Spinal cord (tissue), 10 donors: ENCODE data around the gene IGFBP6. TPM values are rescaled to one million over a fixed set of nuclear protein-coding genes. Genes with fewer than 3 reads are reported as not detected.

Source experiments
- DNase-seq, 6 donors: peaks; one replicate each; pipeline versions ENCODE4 v3.0.0 to v3.0.0-alpha.2; 2013 to 2015; ENCODE audit warnings: low spot score in 6 of 6, low read depth in 4 of 6
- H3K27ac ChIP-seq: one replicate; pipeline ENCODE4 v1.5.1; 2013; ENCODE audit warnings: low read depth, low read length, control low read depth
- H3K27me3 ChIP-seq: one replicate; pipeline ENCODE4 v1.6.1; 2013; ENCODE audit warnings: low read length; ENCODE audit not compliant: control insufficient read depth, insufficient read depth
- H3K36me3 ChIP-seq: one replicate; pipeline ENCODE4 v1.6.1; 2013; ENCODE audit warnings: low read length; ENCODE audit not compliant: control insufficient read depth, insufficient read depth
- H3K4me1 ChIP-seq: one replicate; pipeline ENCODE4 v1.6.1; 2013; ENCODE audit warnings: low read length; ENCODE audit not compliant: control insufficient read depth, insufficient read depth
- H3K4me3 ChIP-seq: one replicate; pipeline ENCODE4 v1.5.1; 2013; ENCODE audit warnings: low read depth, low read length, control low read depth
- H3K9me3 ChIP-seq: one replicate; pipeline ENCODE4 v1.6.1; 2013; ENCODE audit warnings: low read length; ENCODE audit not compliant: control insufficient read depth, insufficient read depth
- WGBS: methylation state at CpG from one replicate; pipeline ENCODE4 v1.1.5; 2013; ENCODE audit warnings: missing lambda C conversion rate; ENCODE audit not compliant: insufficient coverage; 5-methylcytosine and 5-hydroxymethylcytosine counted together
- polyA plus RNA-seq, 2 donors: library from polyadenylated mRNA; unstranded; fragments of 120-200 nt; gene quantifications; one replicate each; pipeline ENCODE4 v1.2.1, GENCODE V29; 2013; ENCODE audit not compliant: insufficient read length in 2 of 2
- total RNA-seq, 2 donors: library from RNA; depleted of rRNA in 1 of 2; stranded (reverse); fragments of 120-200 nt in 1 of 2; fragments of >200 nt in 1 of 2; gene quantifications; one replicate each; pipeline versions ENCODE4 v1.2.3 to v1.2.4, GENCODE V29; 2013 to 2014
- donor health status: healthy.

IGFBP6 gene
- total and polyA plus RNA-seq, 4 donors = 33.5 to 149 (median 85.8) TPM

DNA sequence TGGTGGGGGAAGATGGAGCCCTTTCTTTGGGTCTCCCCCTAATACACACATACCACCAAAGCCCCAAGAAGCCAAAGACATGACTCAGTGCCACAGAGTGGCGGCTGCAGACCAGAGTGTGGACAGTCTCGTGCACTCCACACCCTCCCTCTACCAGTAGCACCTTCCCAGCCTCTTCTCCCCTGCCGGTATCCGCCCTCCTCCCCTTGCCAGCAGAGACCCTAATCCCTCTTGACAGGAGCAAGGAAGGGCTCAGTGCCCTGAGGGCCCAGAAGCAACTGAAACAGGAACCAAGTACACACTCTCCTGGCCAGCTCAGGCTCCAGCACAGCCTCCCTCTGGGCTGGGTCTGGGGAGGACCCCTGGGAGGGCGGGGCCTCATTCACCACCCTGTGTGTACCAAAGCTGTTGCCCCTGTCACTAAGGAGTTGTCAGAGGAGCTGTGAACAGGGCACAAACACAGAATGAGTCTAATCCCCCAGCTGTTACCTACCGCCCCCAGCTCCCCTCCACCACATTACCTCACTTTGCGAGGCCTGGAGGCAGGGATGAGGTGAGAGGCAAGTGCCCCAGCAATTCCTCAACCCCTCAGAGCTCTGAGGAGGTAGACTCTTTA lies 26.5 kb upstream of the IGFBP6 start:
- peaks cover 92% of the 10 kb centered on the region for H3K36me3 ChIP-seq
- no peaks in the 10 kb centered on the region for H3K9me3 ChIP-seq
- peak overlapping the region; percentile 80 for H3K27ac ChIP-seq
- H3K27me3 ChIP-seq = no peaks in the 10 kb centered on the region
- no peak for DNase-seq
- H3K4me3 ChIP-seq = no peak overlapping the region
- WGBS = 82% methylated on average over 5 of the region's 7 CpGs
- peaks cover 47% of the 10 kb centered on the region for H3K4me1 ChIP-seq

DNA sequence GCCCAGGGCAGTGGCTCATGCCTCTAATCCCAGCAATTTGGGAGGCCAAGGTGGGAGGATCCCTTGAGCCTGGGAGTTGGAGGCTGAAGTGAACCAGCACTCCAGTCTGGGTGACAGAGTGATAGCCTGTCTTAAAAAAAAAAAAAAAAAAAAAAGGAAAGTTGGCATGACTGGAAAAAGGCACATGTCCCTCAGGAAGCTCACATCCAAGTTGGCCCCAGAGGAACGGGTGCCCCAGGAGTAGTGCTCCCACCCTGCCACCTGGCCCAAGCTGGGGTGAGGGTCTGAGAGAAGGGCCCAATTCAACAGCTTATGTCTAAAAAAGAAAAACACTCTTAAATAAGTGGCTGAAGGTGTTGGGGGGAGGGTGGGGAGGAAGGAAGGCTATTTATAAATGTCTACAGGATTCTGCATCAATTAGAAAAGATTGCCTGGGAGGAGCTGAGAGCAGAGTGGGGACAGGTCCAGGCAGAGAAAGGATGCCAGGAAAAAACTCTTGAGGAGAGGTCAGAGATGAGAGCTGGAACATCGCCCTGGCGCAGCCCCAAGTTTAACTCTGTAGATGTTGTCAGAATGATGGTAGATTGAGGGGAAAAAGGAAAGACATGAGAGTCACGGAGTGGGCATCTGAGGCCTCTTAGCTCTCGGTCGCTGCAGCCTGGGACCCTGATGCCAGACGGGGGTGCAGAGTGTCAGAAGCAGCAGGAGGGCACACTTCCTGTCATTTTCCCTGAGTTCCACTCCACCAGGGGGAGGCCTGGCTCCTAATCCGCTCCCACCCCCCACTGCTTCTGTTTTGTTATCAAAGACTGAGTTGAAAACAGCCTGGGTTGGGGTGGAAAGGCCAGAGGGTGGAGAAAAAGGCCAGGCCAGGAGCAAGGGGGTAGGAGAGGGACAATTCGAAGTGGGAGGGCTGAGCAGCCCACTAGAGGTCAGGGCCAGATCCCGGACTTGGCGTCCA lies 25.6 kb upstream of the IGFBP6 start:
- no peaks in the 10 kb centered on the region for H3K27me3 ChIP-seq
- 68% methylated on average over 5 of the region's 11 CpGs for WGBS
- peak overlapping the region; percentile 80 for H3K27ac ChIP-seq
- H3K36me3 ChIP-seq = peaks cover 93% of the 10 kb centered on the region
- DNase-seq = peak in 1 of 6 donors; percentile 75
- no peaks in the 10 kb centered on the region for H3K9me3 ChIP-seq
- peaks cover 41% of the 10 kb centered on the region for H3K4me1 ChIP-seq
- H3K4me3 ChIP-seq = no peak overlapping the region

DNA sequence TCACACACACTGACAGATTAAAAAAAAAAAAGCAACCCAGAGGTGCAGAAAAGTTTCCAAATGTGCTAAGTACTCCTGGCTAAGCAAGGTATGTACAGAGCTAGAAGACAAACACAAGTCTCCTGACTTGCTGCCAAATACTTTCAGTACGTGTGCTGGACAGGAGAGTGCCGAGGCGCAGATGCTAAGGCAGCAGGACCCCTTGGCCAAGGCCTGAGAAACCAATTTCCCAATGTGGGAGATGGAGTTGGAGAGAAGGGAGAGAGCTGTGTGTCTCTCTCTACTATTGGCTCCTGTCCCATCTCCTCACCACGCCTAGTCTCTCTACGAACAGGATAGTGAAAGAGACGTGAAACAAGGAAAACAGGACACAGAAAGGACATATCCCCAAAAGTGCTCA lies 23.6 kb upstream of the IGFBP6 start:
- Histone ChIP-seq H3K4me1 (peaks cover 51% of the 10 kb centered on the region), H3K27me3 (no peaks in the 10 kb centered on the region), H3K27ac (no peak overlapping the region), H3K36me3 (peaks cover 79% of the 10 kb centered on the region), H3K9me3 (no peaks in the 10 kb centered on the region), H3K4me3 (no peak overlapping the region)
- 73% methylated on average over 4 of the region's 6 CpGs for WGBS
- DNase-seq = no peak

GRCh38 chr12:53074283-53074998 lies 23.0 kb upstream of the IGFBP6 start:
- peaks cover 46% of the 10 kb centered on the region for H3K4me1 ChIP-seq
- 90% methylated on average over 10 of the region's 11 CpGs for WGBS
- no peak overlapping the region for H3K4me3 ChIP-seq
- DNase-seq = no peak
- H3K27ac ChIP-seq = no peak overlapping the region
- H3K27me3 ChIP-seq = no peaks in the 10 kb centered on the region
- peaks cover 74% of the 10 kb centered on the region for H3K36me3 ChIP-seq
- no peaks in the 10 kb centered on the region for H3K9me3 ChIP-seq

DNA sequence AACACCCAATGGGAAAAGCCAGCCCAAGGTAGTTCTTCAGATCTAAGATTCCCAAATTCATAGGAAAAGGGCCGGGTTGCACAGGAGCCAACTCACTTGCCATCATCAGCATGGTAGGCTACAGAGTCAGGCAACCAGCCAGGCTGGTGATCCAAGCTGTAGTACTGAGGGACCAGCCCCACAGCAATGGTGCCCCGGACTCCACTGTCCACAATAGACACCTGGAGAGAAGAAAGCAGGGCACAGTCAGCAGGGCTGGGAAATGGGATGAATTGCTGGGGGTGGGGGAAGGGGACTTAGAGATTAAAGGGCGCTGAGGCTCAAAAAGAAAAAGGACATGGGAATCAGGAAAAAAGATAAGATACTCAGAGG lies 22.5 kb upstream of the IGFBP6 start:
- 100% methylated on average over 2 of the region's 3 CpGs for WGBS
- Histone ChIP-seq H3K27me3 (no peaks in the 10 kb centered on the region), H3K9me3 (no peaks in the 10 kb centered on the region), H3K4me3 (no peak overlapping the region), H3K36me3 (peaks cover 68% of the 10 kb centered on the region), H3K27ac (no peak overlapping the region), H3K4me1 (peaks cover 51% of the 10 kb centered on the region)
- no peak for DNase-seq

DNA sequence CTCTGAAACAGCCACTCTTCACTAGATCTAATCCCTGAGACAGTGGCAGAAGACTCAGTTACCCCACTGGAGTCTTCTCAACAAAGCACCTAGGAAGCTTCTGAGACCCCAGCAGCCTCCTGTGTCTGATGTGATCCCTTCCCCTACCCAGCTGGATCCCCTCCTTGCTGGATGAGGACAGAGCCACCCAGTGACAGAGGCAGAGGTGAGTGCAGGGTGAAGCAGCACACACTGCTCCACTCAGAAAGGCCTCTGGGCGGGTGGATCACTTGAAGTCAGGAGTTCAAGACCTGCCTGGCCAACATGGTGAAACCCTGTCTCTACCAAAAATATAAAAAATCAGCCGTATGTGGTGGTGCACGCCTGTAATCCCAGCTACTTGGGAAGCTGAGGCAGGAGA lies 21.0 kb upstream of the IGFBP6 start:
- Histone ChIP-seq H3K36me3 (peaks cover 58% of the 10 kb centered on the region), H3K4me1 (peaks cover 45% of the 10 kb centered on the region), H3K27me3 (no peaks in the 10 kb centered on the region), H3K27ac (no peak overlapping the region), H3K9me3 (no peaks in the 10 kb centered on the region), H3K4me3 (no peak overlapping the region)
- WGBS = 100% methylated on average over 2 of the region's 3 CpGs
- no peak for DNase-seq

DNA sequence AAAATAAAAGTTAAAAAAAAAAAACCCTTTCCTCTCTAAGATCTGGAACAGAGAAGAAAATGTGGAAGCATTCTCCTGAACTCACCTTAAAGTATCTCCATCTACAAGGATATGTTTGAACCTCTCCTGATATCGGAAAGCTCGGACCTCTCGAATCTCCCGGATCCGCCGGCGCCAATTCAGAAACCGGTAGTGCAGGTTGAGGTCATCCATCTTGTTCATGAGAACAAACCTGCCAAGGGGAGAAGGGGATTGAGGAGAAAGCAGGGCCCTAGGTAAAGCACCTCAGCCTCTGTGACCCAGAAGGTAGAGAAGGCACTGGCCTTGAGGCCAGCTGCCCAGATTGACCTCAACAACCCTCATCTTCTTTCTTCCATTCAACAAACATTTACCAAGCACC lies 20.4 kb upstream of the IGFBP6 start:
- WGBS = 92% methylated on average over 4 of the region's 8 CpGs
- H3K4me1 ChIP-seq = peaks cover 39% of the 10 kb centered on the region

GRCh38 chr12:53078425-53079225 lies 18.8 kb upstream of the IGFBP6 start:
- Histone ChIP-seq H3K36me3 (peaks cover 38% of the 10 kb centered on the region), H3K27ac (peak overlapping the region; percentile 96), H3K9me3 (no peaks in the 10 kb centered on the region), H3K4me1 (peaks cover 26% of the 10 kb centered on the region), H3K4me3 (peak overlapping the region; percentile 78), H3K27me3 (no peaks in the 10 kb centered on the region)
- WGBS = under 1% methylated on average over 17 of the region's 25 CpGs
- DNase-seq = peak in 1 of 6 donors; percentile 57

More for the DNA sequence above, 20.4 kb upstream of the IGFBP6 start:
- Histone ChIP-seq H3K27ac (no peak overlapping the region), H3K9me3 (no peaks in the 10 kb centered on the region), H3K36me3 (peaks cover 53% of the 10 kb centered on the region), H3K27me3 (no peaks in the 10 kb centered on the region), H3K4me3 (no peak overlapping the region)
- no peak for DNase-seq
